K562 (cell line): ENCODE data around the gene TPCN1. TPM values are rescaled to one million over a fixed set of nuclear protein-coding genes. Genes with fewer than 3 reads are reported as not detected.

Experiments
- ARID1B ChIP-seq: fragments of 450-650 bp; IDR thresholded peaks from 2 replicates; pipeline ENCODE4 v1.6.1; 2016; ENCODE audit warnings: antibody characterized with exemption, mild to moderate bottlenecking, inconsistent platforms
- ATF7 ChIP-seq: fragments of 450-650 bp; IDR thresholded peaks from 2 replicates; pipeline ENCODE4 v1.7.1; 2014; ENCODE audit warnings: mild to moderate bottlenecking, moderate library complexity
- ELF4 ChIP-seq: fragments of 450-650 bp; formaldehyde crosslinking; IDR thresholded peaks from 2 replicates; pipeline ENCODE4 v1.4.0; 2022; ENCODE audit warnings: missing genetic modification characterization
- ETV1 ChIP-seq: fragments of 450-650 bp; conservative IDR thresholded peaks from 2 replicates; pipeline ENCODE4 v1.6.1; 2016; ENCODE audit warnings: missing genetic modification characterization, control low read depth, low read depth, missing compliant biosample characterization
- LEF1 ChIP-seq: fragments of 450-650 bp; IDR thresholded peaks from 2 replicates; pipeline ENCODE4 v1.6.1; 2016; ENCODE audit warnings: mild to moderate bottlenecking
- NFIC ChIP-seq: fragments of 450-650 bp; IDR thresholded peaks from 2 replicates; pipeline ENCODE4 v1.6.1; 2017; ENCODE audit warnings: mild to moderate bottlenecking, inconsistent platforms
- SAP30 ChIP-seq: fragments of 200-600 bp; sonication (generic); IDR thresholded peaks from 2 replicates; pipeline ENCODE4 v1.6.1; 2012; ENCODE audit warnings: borderline replicate concordance, low read depth, mild to moderate bottlenecking, moderate library complexity, low read length, control low read depth, inconsistent platforms; ENCODE audit not compliant: insufficient read depth, poor library complexity, severe bottlenecking
- XRCC3 ChIP-seq: fragments of 450-650 bp; IDR thresholded peaks from 2 replicates; pipeline ENCODE4 v1.6.1; 2017; ENCODE audit warnings: mild to moderate bottlenecking, moderate library complexity
- ZNF212 ChIP-seq: fragments of 450-650 bp; formaldehyde crosslinking; IDR thresholded peaks from 2 replicates; pipeline ENCODE4 v1.4.0; 2020; ENCODE audit warnings: mild to moderate bottlenecking
- polyA plus RNA-seq, 8 experiments: library from polyadenylated mRNA; depleted of rRNA in 4 of 8; stranded (reverse) in 5 of 8; unstranded in 3 of 8; fragments of >200 nt; fragmentation: Nextera tagmentation in 2 of 8; fragmentation: Illumina TruSeq in 1 of 8; extraction: Ambion mirVana in 2 of 8; extraction: Trizol in 1 of 8; gene quantifications; 2 replicates each; pipeline versions ENCODE4 v1.2.1 to v1.2.3, GENCODE V29; 2011 to 2014; ENCODE audit warnings: inconsistent platforms in 1 of 8, missing spikeins in 1 of 8
- total RNA-seq, 7 experiments: library from RNA; depleted of rRNA in 6 of 7; stranded (reverse); fragments of >200 nt in 6 of 7; fragmentation: Illumina TruSeq in 2 of 7; extraction: Trizol in 2 of 7; gene quantifications; 2 replicates each; pipeline versions ENCODE4 v1.2.1 to v1.2.3, GENCODE V29; 2011 to 2021; ENCODE audit warnings: low replicate concordance in 1 of 7
- TF ChIP-seq, protein P1 (sequence below): fragments of 450-650 bp; conservative IDR thresholded peaks from 2 replicates; pipeline ENCODE4 v1.6.1; 2016; ENCODE audit warnings: missing genetic modification characterization, low read depth, mild to moderate bottlenecking, missing compliant biosample characterization, moderate library complexity
- TF ChIP-seq, protein P2 (sequence below): fragments of 250-450 bp; sonication (Bioruptor Pico); IDR thresholded peaks from 2 replicates; pipeline ENCODE4 v1.4.0; 2020
- TF ChIP-seq, protein P3 (sequence below): fragments of 450-650 bp; IDR thresholded peaks from 2 replicates; pipeline ENCODE4 v1.6.1; 2014; ENCODE audit warnings: low read depth, mild to moderate bottlenecking, moderate library complexity, borderline replicate concordance
- TF ChIP-seq, protein P4 (sequence below): fragments of 450-650 bp; formaldehyde crosslinking; conservative IDR thresholded peaks from 2 replicates; pipeline ENCODE4 v1.4.0; 2022; ENCODE audit warnings: mild to moderate bottlenecking, missing genetic modification characterization

The TPCN1 gene
- total and polyA plus RNA-seq, 9 of the 15 experiments (the other 6 are each of a cell fraction or from before 2014, with no cell fraction given) = 0.80 to 23.8 (median 7.4) TPM

DNA sequence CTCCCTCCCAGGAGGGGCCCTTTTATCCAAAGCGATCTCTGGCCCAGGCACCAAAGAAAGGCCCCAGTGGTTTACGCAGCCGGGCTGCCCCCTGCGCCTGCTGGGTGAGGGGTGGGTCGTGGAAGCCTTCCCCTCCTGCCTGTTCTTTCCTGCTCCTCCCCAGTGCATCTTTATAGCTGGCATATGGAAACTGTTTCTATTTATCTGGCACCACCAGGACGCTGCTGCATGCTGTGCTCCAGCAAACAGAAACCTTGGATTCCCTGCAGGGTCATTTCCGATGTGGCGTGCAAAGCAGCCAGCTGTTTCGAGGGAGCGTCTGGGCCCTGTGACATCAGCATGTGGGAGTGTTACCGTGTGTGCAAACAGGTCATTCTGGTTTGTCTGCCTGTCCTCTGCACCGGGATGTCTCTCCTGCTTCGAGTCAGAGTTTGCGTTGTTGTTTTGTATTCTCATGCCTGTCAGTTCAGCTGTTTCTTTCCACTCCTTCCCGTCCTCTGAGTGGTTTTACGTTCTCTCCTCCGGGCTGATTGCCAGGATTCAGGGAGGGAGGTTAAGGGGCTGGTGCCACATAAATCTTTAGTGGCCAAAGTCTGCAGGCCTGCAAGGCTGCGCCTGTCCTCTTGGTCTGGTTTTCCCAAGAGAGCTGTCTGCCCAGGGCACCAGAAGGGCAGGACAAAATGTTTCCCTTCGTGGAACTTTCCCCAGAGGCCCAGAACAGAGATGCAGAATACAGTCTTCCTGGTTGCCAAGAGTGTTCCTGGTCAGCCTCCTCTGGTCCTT, 24.6 kb downstream of the TPCN1 start (continued):
- TF ChIP-seq SAP30 = peak; percentile 40
- TF ChIP-seq, protein P1, sequence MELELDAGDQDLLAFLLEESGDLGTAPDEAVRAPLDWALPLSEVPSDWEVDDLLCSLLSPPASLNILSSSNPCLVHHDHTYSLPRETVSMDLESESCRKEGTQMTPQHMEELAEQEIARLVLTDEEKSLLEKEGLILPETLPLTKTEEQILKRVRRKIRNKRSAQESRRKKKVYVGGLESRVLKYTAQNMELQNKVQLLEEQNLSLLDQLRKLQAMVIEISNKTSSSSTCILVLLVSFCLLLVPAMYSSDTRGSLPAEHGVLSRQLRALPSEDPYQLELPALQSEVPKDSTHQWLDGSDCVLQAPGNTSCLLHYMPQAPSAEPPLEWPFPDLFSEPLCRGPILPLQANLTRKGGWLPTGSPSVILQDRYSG (tag) = 0 out of 2 replicates have a peak, but pooled peaks have one; percentile 52
- TF ChIP-seq, protein P2, sequence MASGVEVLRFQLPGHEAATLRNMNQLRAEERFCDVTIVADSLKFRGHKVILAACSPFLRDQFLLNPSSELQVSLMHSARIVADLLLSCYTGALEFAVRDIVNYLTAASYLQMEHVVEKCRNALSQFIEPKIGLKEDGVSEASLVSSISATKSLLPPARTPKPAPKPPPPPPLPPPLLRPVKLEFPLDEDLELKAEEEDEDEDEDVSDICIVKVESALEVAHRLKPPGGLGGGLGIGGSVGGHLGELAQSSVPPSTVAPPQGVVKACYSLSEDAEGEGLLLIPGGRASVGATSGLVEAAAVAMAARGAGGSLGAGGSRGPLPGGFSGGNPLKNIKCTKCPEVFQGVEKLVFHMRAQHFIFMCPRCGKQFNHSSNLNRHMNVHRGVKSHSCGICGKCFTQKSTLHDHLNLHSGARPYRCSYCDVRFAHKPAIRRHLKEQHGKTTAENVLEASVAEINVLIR (CRISPR knock-in tag) = peak; percentile 59; the same call in 1 of the 2 replicates
- TF ChIP-seq ELF4 (CRISPR knock-in tag) = 0 out of 2 replicates have a peak, but pooled peaks have one; percentile 25
- TF ChIP-seq ZNF212 (CRISPR knock-in tag) = no peak
- peak; percentile 40; the same call in 1 of the 2 replicates for TF ChIP-seq ARID1B
- TF ChIP-seq NFIC = peak; percentile 65
- TF ChIP-seq, protein P3, sequence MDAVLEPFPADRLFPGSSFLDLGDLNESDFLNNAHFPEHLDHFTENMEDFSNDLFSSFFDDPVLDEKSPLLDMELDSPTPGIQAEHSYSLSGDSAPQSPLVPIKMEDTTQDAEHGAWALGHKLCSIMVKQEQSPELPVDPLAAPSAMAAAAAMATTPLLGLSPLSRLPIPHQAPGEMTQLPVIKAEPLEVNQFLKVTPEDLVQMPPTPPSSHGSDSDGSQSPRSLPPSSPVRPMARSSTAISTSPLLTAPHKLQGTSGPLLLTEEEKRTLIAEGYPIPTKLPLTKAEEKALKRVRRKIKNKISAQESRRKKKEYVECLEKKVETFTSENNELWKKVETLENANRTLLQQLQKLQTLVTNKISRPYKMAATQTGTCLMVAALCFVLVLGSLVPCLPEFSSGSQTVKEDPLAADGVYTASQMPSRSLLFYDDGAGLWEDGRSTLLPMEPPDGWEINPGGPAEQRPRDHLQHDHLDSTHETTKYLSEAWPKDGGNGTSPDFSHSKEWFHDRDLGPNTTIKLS = peak; percentile 21; the same call in 1 of the 2 replicates
- TF ChIP-seq ATF7 = peak; percentile 47; the same call in 1 of the 2 replicates
- TF ChIP-seq, protein P4, sequence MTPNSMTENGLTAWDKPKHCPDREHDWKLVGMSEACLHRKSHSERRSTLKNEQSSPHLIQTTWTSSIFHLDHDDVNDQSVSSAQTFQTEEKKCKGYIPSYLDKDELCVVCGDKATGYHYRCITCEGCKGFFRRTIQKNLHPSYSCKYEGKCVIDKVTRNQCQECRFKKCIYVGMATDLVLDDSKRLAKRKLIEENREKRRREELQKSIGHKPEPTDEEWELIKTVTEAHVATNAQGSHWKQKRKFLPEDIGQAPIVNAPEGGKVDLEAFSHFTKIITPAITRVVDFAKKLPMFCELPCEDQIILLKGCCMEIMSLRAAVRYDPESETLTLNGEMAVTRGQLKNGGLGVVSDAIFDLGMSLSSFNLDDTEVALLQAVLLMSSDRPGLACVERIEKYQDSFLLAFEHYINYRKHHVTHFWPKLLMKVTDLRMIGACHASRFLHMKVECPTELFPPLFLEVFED (CRISPR knock-in tag) = peak; percentile 70; the same call in 1 of the 2 replicates
- peak; percentile 65 for TF ChIP-seq ETV1
- no peak for TF ChIP-seq XRCC3
- TF ChIP-seq LEF1 = peak; percentile 25; the same call in 1 of the 2 replicates
